OCI-M1 (cell line): Measurements from ENCODE around the gene TRPM2.
"Not testable (repeated sequence)": the region's sequence is repeated elsewhere in the genome, so short reads cannot be mapped to it uniquely, and the experiment has no call there.

Source experiments
- DNase-seq: peaks from one replicate; lab custom pipeline; 2025; lab: John Stamatoyannopoulos, UW

TRPM2 gene

DNA sequence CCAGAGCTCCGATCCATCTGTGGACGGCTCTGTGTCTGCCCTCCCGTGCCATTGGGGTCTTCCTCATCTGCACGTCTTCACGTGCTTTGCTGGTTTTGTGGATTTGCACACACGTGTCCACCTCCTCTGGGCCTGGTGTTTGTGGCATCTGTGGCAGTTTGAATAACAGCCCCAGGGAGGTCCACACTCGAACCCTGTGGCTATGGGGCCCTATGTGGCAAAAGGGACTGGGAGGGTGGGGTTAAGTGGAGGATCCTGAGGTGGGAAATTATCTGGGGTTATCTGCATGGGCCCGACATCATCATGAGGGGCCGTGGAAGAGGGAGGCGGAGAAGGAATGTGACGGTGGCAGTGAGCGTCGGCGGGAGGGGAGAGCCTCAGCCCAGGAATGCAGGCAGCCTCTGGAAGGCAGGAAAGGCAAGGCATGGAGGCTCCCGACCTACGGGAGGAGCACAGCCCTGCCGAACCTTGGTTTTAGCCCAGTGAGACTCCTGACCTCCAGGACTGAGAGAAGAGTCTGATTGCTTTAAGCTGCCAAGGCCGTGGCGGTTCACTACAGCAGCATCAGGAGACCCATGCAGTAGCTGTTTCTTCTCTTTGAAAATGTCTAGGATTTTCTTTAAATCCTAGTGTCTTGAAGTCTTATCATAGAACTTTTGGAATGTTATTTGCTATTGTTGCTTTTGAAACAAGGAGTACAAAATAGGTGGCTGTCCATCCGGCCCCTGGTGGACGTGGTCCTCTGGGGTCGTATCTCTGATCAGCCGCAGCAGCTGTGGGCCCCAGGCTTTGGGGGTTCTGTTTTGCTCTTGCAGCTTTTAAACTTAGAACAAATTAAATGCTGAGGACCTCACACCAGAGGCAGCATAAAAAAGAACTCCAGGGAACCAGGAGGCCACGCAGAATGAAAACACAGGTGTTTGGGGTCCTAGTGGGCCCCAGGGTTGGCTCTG lies 61.9 kb downstream of the TRPM2 start:
- DNase-seq = no peak

DNA sequence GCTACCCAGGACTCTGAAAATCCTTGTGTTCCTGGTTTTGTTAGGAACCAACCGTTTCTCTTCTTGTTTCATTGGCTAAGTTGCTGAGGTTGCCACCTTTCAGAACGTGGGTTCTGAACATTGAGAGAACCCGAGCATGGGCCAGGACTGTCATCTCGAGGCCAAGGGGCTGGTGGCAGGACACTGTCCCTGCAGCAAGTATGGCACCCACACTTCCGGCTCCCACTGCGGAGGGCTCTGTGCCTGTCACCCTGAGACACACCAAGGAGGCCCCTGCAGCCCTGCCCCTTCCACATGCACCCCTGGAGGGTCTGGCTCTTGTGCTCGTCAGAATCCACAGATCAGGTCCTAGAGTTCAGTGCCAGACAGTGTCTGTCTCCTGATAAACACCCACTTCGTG lies 62.8 kb downstream of the TRPM2 start:
- no peak for DNase-seq

DNA sequence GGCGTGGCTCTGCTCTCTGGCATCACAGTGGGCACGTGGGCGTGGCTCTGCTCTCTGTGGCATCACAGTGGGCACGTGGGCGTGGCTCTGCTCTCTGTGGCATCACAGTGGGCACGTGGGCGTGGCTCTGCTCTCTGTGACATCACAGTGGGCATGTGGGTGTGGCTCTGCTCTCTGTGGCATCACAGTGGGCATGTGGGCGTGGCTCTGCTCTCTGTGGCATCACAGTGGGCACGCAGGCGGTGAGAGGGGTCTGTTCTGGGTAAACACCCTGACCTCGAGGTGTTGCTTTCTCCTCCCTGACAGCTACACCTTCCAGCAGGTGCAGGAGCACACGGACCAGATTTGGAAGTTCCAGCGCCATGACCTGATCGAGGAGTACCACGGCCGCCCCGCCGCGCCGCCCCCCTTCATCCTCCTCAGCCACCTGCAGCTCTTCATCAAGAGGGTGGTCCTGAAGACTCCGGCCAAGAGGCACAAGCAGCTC lies 64.2 kb downstream of the TRPM2 start:
- not testable (repeated sequence) for DNase-seq

DNA sequence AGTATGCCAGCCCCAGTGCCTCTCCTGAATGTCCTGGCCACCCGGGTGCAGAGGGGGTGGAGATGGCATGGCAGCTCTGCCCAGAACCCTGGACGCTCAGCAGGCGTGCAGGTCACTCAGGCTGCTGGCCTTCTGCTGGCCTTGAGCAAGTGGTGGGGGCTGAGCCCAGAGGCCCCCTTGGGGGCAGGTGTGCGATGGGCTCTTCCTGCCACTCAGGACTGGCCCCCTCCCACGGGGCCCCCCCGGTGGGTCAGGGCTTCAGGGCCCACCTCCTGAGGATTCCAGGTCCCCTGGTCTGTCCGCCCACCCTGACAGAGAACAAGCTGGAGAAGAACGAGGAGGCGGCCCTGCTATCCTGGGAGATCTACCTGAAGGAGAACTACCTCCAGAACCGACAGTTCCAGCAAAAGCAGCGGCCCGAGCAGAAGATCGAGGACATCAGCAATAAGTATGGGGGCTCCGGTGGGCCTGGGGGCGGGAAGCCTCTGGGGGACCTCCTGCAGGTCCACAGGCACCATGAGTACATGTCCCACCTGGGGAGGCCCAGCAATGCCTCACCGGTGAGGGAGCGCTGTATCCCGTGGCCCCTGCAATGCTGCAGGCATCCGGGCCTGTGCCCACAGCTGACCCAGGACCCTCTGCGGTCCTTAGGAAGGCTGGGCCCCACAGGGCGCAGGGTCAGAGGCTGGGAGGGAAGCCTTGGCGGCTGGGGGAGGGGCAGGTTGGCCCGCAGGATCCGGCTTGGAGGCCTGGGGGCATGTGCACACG lies 64.9 kb downstream of the TRPM2 start:
- DNase-seq = no peak

DNA sequence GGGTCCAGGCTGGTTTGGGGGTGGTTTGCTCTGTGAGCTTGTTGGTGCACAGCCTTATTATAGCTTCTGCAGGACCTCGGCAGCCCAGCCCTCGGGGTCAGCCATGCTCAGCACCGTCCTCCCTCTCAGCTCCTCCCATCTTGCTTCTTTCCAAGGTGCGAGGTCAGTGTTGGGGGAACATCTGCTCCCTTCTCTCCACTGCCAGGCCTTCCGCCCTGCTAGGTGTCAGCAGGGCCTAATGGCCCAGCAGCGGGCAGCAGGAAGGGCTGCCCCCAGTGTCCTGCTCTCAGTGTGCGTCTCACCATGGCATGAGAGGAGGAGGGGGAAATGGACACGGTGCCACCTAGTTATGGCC lies 65.4 kb downstream of the TRPM2 start:
- DNase-seq = no peak

DNA sequence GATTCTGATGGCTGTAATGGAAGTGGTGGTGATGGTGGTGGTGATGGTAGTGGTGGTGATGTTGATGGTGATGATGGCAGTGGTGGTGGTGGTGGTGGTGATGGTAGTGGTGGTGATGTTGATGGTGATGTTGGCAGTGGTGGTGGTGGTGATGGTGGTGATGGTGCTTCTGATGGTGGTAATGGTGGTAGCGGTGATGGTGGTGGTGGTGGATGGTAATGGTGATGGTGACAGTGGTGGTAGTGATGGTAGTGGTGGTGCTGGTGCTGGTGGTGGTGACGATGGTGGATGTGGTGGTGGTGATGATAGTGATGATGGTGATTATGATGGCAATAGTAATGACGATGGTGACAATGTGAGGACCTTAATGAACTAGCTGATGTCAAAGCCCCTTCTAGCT lies 66.3 kb downstream of the TRPM2 start:
- DNase-seq = no peak

DNA sequence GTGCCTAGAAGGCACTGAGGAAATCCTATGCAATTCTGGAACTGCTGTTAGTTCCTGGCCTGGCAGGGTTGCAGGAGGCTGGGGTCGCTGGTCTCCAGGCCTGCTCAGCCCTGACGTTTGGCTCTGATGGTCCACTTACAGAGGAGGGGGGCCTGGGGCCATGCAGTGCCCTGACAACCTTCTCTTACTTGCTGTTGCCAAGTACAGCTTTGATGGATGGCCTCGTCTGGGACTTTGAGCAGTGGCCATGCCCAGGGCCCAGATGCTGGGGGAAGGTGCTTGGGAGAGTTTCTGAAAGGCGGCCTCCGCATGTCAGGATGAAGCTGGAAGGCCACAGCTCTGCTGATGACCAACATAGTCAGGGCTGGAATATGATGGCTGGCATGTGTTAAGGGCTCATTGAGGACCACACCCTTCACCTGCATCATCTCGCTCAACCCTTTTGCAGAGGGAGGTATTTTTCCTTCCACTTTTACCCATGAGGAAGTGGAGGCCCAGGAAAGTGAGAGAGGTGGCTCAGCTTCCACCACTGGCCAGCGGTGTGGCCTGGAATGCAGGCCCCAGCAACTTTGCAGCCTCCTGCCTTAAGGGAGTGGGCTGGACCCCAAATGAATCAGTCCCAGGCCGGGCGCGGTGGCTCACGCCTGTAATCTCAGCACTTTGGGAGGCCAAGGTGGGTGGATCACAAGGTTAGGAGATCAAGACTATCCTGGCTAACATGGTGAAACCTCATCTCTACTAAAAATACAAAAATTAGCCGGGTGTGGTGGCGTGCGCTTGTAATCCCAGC lies 67.2 kb downstream of the TRPM2 start:
- DNase-seq = no peak

DNA sequence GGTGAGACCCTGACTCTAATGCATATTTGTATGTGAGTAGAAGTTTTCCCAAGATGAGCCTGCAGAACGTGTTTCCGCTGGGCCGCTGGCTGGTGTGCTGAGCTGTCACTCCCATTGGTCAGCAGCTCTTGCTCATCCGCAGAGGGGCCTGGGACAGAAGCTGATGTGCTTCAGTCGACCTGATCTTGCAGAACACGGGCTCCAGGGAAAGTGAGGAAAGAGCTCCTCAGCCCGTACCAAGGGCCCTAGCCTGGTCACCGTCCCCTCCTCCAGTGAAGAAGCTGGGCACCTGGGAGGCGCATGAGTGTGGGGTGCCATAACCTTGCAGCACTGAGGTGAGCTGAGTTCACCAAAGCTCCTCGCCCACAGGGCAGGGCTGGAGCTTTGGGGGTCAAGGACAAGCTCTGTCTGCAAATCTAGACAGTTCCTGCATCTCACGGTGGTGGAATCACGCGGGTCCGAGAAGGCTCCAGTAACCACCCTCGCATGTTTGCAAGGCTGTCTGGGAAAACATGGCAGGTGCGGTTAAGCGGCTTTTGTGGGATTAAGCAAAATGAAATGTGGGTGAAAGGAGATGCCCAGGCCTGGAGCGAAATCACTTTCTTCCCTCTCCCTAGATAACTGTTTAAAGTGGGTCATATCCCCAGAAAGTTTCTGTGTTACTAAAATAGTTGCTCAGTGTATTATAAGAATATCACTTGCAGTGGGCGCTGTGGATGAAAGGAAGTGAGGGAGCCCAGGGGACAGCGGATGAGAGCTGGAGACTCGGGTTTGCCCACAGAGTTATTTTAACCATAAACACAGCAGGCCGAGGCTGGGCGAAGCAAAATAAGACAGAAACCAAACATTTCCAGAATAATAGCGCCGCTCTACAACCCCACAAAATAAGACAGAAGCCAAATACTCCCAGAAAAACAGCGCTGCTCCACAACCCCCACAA lies 68.8 kb downstream of the TRPM2 start:
- no peak for DNase-seq

DNA sequence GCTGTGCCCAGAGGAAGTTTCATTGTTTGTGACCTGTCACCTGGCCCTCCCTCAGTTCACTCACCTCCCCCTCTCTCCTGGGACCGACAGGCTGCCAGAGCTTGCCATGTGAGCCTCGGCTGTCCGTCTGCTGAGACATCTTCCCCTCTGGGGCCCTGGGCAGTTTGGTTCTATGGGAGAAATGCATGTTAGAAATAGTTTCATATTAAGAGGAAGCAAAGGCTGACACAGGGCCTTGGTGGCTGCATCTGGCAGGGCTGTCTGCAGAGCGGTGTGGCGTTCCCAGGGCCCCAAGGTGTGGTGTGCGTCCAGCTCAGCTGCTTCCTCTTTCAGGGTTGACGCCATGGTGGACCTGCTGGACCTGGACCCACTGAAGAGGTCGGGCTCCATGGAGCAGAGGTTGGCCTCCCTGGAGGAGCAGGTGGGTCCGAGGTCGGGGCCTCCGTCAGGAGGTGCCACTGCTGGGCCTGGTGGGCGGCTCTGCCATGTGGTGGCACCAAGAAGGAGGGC lies 69.9 kb downstream of the TRPM2 start:
- DNase-seq = no peak

DNA sequence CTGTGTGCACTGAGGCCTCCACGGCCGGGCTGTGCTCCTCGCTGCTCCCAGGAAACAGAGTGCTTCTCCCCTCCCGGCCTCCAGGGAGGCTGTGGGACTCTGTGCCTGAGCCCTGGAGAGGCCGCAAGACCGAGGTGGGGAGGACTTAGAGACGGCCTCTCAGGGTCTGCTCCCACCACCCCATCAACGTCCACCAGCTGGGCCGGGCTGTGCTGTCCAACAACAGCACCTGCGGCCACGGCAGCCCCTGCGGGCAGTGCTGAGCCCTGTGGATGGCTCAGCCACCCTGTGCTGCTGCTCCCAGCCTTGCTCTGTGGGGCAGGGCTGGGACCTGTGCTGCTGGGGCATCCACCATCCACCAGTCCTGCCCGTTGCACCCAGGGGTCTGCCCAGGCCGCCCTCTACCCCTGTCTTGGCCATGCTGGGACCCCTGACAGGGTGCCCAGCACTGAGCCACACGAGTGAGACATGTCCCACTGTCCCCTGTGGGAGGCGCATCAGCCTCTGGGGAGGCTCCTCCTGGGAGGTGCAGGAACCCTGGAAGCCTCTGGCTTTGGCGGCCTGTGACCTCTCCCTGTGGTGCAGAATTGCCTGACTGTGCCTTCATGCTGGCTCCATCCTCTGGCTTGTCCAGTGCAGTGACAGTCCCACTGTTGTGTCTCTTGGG lies 70.7 kb downstream of the TRPM2 start:
- DNase-seq = no peak

DNA sequence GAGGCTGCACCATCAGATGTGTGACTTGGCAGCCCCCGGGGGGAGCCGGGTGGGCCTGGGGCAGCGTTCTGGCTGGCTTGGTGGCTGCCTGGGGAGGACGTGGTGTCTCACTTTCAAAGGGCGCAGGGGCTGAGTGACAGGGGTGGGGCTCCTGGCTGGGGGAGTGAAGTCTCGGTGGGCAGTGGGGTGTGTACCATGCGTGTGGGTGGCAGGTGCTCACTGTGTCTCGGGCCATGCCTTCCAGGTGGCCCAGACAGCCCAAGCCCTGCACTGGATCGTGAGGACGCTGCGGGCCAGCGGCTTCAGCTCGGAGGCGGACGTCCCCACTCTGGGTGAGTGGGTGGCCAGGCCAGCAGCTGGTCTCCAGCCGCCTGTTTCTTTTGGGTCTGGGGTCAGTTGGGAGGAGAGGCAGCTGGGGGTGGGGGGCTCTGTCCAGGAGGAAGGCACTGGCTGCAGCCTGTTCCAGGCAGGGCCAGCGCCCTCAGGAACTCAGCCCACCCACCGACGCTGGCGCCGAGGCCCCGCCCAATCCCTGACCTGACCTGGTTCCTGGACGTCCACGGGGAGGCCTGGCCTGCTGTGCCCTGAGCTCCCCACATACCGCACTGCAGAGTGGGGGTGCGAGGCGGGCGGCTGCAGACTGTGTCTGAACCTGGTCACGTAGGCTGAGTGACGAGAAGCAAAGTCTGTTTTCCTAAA lies 71.3 kb downstream of the TRPM2 start:
- no peak for DNase-seq

DNA sequence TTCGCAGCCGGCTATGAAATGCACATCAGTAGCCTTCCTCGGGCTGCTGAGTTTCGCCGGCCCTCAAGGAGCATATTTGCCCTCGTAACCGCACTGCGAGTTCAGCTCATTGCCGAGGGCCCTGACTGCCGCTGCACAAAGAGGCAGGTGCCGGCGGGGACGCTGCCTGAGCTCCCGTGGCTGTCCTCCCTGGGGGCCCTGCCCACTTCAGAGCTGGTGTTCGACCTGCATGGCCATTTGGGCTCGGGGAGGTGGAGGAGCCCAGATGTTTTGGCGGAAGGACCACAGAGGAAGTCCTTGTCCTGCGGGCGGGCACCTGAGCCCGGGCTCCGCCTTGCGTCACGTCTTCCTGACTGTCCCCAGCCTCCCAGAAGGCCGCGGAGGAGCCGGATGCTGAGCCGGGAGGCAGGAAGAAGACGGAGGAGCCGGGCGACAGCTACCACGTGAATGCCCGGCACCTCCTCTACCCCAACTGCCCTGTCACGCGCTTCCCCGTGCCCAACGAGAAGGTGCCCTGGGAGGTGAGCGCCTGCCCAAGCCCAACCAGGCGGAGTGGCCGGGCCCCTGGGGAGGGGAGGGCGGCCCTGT lies 72.0 kb downstream of the TRPM2 start:
- no peak for DNase-seq

DNA sequence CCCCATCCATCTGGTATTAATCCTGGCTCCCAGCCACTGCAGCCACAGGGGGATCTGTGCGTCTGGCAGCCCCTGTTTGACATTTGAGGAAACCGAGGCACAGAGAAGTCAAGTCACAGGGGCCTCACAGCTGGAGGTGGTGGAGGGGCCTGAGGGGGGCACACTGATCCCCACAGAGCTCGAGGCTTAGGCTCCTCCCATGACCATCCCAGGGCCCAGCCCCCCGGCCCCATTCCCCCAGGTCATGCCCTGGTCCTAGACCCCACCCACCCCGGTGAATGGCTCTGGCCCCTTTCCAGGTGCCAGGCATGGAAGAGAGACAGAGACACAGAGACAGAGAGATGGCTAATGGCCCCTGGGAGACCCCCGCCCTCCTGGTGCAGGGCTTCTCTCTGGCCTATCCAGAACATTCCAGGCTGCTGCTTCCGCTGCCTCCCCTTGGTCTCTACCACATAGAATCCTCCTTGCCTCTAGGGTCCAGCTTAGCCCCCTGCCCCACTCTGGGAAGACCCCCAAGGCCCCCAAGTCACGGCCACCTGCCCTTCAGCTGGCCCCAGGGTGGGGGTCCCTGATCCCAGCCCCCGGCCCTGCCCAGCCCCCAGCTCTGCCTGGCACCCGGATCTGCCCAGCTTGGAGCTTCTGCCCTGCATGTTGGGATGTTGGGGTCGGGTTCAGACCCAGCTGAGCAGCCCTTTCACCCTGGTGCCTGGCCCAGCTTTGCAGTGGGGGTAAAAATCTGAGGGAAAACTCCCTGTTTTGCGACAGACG lies 72.7 kb downstream of the TRPM2 start:
- no peak for DNase-seq

DNA sequence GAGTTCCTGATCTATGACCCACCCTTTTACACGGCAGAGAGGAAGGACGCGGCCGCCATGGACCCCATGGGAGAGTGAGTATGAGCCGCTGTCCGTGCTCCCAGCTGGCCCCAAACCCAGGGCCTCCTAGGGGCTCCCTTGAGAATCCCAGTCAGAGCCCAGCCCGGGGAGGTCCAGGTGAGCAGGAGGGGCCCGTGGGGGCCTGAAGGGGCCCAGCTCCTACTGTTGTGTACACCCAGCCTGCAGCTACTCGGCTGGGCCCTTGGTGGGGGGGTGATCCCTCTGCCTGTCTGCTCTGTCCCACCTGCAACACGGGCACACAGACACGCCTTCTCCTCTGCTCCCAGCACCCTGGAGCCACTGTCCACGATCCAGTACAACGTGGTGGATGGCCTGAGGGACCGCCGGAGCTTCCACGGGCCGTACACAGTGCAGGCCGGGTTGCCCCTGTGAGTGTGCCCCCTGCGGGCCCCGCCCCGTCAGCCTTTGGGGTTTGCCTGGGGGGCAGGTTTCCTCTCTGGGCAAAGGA lies 73.3 kb downstream of the TRPM2 start:
- no peak for DNase-seq

DNA sequence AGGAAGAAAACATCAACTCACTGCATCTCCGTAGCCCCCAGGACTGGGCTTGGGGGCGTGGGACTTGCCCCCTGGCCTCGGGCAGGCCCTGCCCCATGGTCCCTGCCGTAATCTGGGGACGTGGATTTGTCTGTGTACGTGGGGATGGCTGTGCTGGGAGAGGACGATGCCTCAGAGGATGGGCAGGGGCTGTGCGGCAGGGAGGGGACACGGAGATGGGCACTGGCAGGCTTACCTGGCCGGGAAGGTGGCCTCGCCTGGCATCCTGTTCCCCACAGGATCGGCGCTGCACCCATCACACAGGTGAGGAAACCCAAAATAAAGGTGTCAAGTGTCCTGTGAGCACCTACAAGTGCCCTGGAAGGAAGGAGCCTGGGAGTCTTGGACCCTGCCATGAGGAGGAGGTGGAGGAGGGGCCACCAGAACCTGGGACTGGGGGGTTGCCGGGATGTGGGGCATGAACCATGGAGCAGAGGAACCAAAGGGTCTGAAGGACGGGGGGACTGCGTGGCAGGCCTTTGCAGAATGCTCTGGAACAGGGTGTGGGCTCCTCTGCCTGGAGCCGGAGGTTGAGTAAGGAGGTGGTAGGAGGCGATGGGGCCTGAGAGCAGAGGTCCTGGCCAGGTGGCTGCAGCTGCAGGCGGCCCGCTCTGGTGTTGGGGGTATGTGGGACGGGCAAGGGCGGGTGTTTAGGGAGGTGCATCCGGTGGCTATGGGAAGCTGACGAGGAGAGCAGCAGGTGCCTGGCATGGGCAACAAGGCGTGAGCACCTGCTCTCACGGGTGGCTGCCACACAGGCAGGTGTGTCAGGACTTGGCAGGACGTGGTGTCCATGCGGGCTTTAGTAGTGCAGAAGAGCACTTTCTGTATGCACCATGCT lies 74.1 kb downstream of the TRPM2 start:
- DNase-seq = no peak

DNA sequence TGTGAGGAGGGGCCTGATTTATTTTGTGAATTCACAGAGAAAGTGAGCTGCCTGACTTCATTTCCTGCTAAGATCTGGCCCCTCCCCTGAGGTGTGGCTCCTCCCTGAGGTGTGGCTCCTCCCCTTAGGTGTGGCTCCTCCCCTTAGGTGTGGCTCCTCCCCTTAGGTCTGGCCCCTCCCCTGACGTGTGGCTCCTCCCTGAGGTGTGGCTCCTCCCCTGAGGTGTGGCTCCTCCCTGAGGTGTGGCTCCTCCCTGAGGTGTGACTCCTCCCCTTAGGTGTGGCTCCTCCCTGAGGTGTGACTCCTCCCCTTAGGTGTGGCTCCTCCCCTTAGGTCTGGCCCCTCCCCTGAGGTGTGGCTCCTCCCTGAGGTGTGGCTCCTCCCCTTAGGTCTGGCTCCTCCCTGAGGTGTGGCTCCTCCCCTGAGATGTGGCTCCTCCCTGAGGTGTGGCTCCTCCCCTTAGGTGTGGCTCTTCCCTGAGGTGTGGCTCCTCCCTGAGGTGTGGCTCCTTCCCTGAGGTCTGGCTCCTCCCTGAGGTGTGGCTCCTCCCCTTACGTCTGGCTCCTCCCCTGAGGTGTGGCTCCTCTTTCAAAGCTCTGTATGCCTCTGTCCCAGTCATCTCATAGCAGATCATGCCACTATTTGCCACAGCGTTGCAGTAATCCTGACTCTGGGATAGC lies 75.0 kb downstream of the TRPM2 start:
- peak; percentile 68 for DNase-seq

DNA sequence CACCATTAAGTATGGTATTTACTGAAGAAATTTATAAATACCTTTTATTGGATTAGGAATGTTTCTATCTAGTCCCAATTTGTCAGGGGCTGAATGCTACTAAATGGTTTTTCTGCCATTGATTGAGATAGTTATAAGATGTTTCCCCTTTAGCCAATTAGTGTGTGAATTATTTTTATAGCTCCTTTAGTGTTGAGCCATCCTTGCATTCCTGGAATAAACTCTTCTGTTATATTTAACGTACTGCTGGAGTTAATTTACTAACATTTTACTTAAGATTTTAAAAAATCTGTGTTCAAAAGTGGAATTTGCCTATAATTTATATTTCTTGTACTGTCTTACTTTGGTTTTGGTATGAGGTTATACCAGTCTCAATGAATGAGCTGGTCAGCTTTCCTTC lies 76.5 kb downstream of the TRPM2 start:
- peak; percentile 22 for DNase-seq
